GM18861 (cell line): ENCODE measurements around the gene DLG2.
A peak's percentile ranks its signal among the peaks of the same experiment; 100 is the strongest.

Experiments
- ATAC-seq: cut with Tn5 transposase; IDR thresholded peaks from one replicate; pipeline ENCODE4 v1.9.1; 2021; ENCODE audit not compliant: unreplicated experiment

The DLG2 gene

DNA sequence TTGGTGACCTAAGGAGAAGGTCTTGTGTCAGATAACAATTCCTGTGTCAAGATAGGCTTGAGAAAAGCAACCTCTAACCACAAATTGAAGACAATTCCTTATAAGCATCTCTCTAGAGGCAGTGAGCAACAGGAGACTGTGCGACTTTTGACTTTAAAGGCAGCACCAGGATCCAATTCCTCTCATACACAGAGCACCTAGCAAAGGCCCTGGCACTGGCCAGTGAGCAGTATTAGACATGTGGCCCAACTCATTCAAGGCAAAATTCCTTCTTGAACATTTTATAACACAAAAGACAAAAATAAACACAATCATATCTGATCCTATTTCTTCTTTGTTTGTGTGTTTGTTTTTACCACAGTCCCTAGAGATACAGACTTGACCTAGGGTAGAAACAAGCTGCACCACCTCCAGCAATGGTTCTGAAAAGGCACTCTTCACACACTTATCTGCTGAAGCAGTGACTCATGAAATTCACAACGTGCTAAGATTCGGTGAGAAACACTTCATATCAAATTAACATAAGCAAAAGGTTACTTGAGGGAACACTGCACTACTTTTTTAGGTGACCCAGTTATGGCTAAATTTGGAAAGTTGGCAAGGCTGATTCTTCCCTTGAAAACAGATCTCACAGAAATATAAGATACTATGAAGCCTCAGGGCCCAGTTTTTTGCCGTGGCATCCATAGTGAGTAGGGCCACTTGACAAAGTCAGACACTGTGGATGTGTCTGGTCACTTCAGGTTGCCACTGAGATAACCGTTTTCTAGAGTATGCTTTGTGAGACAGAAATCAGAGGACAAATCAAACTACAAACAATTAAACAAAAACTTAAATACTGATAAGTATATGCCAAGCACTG, 1018.9 kb downstream of the DLG2 start:
- ATAC-seq, result no peak

GRCh38 chr11:84594602-84595001, 1032.5 kb downstream of the DLG2 start:
- no peak for ATAC-seq

GRCh38 chr11:84590106-84590505, 1037.0 kb downstream of the DLG2 start:
- ATAC-seq, result no peak

GRCh38 chr11:84588131-84588829, 1038.9 kb downstream of the DLG2 start:
- ATAC-seq, result no peak

GRCh38 chr11:84583106-84583505, 1044.0 kb downstream of the DLG2 start:
- no peak for ATAC-seq

GRCh38 chr11:84581083-84581482, 1046.1 kb downstream of the DLG2 start:
- no peak for ATAC-seq

DNA sequence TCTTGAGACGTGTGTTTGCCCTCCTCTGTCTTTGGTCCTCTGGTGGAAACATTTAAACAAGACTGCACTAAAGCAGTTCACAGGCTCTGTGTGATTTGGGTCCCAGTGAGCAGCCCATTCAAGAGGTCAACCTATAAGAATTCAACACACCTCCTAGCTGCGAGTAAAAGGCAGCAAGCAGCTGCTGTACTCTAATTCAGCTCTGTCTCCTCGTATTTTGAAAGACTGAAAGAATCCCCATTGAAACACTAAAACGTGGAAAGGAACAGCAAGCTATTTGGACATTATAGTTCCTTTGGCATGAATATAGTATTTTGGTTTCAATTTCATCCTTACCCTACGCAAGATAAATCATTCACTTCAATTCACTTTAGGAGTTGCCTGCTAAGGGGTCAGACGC, 1046.7 kb downstream of the DLG2 start:
- no peak for ATAC-seq

- ATAC-seq, result no peak
Observed at GRCh38 chr11:84573868-84574267, 1053.3 kb downstream of the DLG2 start.

- no peak for ATAC-seq
Observed at GRCh38 chr11:84566671-84567070, 1060.5 kb downstream of the DLG2 start.

- ATAC-seq, result no peak
Observed at GRCh38 chr11:84564867-84565184, 1062.3 kb downstream of the DLG2 start.

- peak; percentile 95 for ATAC-seq
Observed at GRCh38 chr11:84564180-84564866, 1062.8 kb downstream of the DLG2 start.

- no peak for ATAC-seq
Observed at GRCh38 chr11:84563356-84563755, 1063.8 kb downstream of the DLG2 start.

- no peak for ATAC-seq
Observed at GRCh38 chr11:84560206-84560605, 1066.9 kb downstream of the DLG2 start.

GRCh38 chr11:84558085-84558905, 1068.8 kb downstream of the DLG2 start:
- ATAC-seq, result peak; percentile 98

GRCh38 chr11:84552791-84553190, 1074.4 kb downstream of the DLG2 start:
- no peak for ATAC-seq

DNA sequence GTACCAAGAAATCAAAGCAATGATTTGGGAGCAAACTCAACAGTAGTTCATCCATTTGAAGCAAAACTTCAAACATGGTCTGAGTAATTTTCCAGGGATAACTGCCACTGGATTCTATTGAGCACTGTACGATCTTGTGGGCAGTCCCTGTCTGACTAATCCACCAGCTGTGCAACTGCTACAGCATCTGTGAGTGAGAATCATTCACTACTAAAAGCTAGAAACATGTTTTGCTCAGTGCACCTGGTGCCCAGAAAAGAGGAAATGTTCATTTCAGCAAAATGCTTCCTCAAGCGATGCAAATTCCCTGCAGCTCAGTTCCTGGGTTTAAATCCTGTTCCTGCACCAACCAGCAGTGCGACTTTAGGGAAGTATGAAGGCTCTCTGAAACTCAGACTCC, 1077.9 kb downstream of the DLG2 start:
- peak; percentile 93 for ATAC-seq

DNA sequence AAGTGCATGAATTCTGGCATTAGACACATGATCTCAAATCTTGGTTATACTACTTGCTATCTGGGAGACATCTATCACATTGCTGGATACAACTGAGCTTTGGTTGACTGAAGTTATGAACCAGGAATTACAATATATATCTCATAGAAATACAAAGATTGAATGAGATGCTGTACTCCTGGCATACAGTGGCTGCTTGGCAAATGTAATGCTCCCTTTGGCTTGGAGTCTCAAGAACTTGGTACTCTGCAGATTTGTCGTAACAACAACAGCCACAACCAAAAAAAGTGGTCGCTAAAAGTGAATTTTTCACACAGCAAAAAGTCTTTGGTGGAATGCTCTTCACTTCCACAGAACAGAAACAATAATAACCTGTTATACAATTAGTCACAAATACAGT, 1082.6 kb downstream of the DLG2 start:
- no peak for ATAC-seq

DNA sequence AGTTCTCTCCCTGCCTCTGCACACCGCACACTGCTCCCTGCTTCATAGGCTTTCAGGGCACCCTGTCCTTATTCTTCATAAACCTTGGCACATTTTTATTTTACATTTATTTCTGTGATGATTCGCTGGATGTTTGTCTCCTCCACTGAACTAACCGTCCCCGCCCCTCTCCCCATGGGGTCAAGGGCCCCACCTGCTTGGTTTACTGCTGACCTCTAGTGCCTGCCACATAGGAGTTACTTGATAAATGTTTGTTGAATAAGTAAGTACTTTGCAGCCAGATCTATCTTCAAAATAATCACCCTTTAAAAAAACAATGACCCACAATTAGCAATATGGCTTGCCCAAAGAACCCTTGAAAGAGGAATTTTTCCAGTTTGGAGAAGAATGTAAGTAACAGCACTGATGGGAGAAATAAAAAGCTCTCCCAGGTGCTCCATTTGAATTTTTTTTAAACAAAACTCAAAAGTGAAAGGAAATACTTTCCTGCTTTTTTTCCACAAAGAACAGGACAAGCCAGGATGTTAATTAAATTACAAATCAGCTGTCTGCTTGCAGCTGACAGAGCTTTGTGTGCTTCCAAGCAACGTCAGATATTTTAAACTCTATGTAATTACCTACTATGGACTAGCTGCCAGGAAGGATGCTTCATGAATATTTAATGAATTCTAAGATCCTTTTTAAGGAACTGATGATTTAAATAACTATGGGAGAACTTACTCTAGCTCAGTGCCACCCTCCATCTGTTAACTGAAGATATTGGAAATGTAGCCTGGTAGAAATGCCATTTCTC, 1083.6 kb downstream of the DLG2 start:
- ATAC-seq, result no peak

GRCh38 chr11:84541731-84542340, 1085.3 kb downstream of the DLG2 start:
- ATAC-seq, result no peak

- ATAC-seq, result no peak
Observed at GRCh38 chr11:84536456-84536855, 1090.7 kb downstream of the DLG2 start.
